Fibroblast of skin of right quadriceps (primary cell): Measurements from ENCODE around the gene ABCF3.
A peak's percentile ranks its signal among the peaks of the same experiment; 100 is the strongest.

Source experiments
- DNase-seq: peaks from one replicate; pipeline ENCODE4 v3.0.0-alpha.2; 2013

Gene ABCF3

GRCh38 chr3:184188080-184188479 is 2.1 kb downstream of the ABCF3 start:
- DNase-seq, result no peak

DNA sequence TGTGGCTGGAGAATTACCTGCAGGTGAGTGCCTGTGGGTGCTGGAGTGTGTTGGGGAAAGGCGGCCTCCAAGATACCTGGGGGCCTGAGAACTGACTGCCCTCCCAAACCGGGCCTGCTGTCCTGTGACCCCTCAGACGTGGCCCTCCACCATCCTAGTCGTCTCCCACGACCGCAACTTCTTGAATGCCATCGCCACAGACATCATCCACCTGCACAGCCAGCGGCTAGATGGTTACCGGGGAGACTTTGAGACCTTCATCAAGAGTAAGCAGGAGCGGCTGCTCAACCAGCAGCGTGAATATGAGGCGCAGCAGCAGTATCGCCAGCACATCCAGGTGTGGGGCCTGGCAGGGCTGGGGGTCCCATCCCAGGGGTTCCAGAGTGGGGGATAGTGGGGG is 3.4 kb downstream of the ABCF3 start:
- DNase-seq, result no peak

DNA sequence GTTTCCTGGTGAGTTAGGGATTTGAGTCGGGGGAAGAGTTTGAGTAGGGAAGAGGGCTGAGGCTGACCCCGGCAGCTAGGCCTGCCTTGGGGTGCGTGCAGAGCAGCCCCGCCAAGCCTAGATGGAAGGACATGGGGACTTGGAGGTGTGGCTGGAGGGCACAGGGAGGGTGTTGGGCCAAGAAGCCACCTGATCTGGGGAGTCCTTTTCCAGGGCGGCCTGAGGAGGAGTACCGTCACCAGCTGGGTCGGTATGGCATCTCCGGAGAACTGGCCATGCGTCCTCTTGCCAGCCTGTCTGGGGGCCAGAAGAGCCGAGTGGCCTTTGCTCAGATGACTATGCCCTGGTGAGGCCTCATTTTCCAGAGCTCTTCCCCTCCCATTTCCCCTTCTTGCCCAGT is 6.9 kb downstream of the ABCF3 start:
- DNase-seq, result no peak

- DNase-seq, result no peak
These were observed 8.1 kb downstream of the ABCF3 start for GRCh38 chr3:184193991-184194539.

- DNase-seq, result no peak
These were observed 10.5 kb downstream of the ABCF3 start for GRCh38 chr3:184196536-184196935.

GRCh38 chr3:184198509-184198908 is 12.5 kb downstream of the ABCF3 start:
- no peak for DNase-seq

DNA sequence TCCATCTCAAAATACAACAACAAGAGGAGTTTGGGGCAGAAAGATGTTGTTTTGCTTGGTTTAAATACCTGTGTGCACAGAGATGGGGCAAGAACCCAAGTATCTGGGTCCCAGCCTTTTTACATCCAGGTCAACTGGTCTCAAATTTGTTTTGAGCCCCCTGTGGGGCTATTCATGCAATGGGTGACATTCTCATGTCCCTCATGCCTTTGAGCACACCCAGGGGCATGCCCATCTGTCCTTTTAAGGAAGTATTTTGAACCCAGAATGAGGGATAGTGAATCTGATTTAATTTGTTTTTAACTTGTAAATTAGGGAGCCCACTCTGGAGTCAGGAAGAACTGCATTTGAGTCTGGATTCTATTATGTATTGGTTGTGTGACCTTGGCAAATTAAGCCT is 14.8 kb downstream of the ABCF3 start:
- DNase-seq, result no peak

DNA sequence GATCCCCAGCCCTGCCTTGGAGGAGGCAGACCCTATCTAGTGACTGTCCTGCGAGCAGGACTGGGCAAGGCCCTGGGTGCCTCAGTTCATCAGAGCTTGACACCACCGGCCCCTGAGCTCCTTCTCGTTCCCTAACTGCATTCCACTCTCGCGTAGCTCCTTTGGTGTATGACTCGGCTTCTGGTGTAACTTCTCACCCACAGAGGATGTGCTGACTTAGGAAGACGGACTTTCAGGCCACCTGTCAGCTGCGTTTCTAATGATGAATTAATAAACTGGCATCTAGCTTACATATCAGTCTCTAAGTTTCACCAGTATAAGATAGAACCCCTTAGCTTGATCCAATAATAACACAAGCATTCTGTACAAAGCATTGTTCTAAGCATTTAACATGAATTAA is 17.5 kb downstream of the ABCF3 start:
- no peak for DNase-seq

- DNase-seq, result no peak
These were observed 23.3 kb downstream of the ABCF3 start for GRCh38 chr3:184209146-184209923.

GRCh38 chr3:184211297-184211696 is 25.3 kb downstream of the ABCF3 start:
- no peak for DNase-seq

DNA sequence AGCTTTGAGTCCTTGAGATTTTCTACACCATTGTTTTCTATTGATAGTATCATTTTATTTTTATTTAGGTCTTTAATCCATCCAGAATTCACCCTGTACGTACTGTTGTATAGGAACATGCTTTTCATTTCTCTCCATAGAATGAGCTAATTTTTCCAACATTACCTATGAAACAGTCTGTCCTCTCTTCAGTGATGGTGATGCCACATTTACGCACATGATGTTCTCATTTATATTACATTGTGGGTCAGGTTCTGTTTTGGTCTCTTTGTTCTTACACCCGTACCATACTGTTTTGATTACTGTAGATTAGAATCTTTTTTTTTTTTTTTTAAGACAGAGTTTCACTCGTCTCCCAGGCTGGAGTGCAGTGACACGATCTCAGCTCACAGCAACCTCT is 25.7 kb downstream of the ABCF3 start:
- DNase-seq, result no peak

DNA sequence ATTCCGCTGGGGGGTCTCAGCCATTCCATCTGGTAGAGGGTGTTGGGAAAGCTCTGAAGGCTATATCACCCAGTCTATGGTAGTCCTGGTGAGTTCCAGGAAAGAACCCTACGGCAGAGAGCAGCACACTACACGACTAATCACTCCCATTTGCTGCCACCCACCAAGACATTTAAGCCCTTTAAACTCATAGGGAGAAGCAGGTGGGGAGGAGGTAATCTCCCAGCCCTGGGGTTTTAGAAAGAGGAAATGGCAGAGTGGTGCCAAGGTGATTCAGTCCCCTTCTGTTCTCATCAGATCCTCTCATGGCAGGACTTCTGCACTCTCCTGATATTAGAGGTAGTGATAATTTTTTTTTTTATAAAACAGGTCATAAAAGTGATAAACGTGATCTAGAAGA is 32.8 kb downstream of the ABCF3 start:
- no peak for DNase-seq

DNA sequence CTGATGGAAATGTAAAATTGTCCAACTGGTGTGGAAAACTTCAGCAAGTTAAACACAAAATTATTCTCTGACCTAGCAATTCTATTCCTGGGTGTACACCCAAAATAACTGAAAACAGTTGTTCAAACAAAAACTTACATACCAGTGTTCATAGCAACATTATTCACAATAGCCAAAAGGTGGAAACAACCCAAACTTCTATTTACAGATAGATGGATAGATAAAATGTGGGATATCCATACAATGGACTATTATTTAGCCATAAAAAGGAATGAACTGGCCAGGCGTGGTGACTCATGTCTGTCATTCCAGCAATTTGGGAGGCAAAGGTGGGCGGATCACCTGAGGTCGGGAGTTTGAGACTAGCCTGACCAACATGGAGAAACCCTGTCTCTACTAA is 36.5 kb downstream of the ABCF3 start:
- DNase-seq, result no peak

DNA sequence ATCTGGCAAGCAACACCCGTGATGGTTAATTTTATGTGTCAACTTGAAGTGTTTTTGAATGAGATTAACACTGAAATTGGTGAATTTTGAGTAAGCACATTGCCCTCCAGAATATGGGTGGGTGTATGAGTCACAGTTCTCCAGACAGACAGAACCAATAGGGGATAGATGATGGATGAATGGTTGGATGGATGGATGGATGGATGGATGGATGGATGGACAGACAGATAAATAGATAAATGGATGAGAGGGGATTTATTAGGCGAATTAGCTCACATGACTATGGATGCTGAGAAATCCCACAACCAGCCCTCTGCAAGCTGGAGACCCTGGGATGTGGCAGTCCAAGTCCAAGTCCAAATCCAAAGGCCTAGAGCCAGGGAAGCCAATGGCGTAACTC is 37.9 kb downstream of the ABCF3 start:
- no peak for DNase-seq

DNA sequence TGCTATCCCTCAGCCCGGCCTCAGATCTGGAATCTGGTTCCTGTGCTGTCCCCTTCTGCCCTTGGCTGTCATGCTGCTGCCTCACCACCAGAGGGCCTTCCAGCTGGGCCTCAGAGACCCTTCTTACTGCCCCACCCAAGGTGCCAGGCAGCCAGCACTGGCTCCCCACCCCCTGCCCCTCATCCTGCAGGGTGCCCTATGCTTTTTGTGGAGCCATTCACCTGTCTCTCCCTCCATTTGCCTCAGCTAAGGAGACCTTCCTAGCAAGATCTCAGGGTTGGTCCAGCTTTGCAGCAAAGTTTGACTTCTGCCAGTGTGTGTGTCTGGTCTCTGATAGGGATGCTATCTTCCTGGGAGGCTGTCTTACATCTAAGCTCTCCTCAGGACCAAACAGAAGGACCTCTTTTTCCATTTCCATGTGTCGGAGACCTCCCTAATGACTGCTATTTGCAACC is 41.5 kb downstream of the ABCF3 start:
- peak; percentile 9 for DNase-seq

DNA sequence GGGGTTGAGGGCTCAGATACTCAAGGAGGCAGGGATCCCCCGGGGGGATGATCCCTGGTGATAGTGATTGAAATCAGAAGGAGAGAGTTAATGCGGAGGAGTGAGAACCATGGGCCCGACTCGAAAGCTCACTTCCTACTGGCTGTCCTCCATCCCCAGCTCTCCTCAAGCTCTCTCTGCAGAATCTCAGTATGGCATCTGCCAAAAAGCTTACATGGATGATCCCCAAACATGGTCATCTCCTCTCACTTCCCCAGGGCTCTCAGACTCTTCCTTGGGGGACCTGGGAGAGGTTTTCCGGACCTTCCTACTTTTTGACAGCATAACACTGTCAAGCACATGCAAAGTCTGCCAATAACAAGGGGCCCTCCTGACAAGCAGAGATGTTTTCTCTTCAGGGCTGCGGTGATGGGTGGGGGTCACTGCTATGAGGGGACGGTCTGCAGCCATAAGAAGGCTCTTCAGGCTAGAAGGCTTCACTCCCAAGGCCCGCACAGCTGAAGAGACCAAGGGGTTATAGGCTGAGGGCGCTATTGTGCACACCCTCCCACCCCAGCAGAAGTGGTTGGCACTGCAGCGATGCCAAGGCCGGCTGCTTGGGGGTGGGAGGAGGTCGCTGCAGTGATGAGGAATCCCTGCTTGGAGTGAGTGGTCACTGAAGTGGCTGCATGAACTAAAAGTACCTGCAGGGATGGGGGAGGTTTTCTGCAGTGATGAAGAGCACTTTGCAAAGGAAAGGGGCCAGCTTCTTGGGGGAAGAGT is 42.6 kb downstream of the ABCF3 start:
- DNase-seq, result no peak

DNA sequence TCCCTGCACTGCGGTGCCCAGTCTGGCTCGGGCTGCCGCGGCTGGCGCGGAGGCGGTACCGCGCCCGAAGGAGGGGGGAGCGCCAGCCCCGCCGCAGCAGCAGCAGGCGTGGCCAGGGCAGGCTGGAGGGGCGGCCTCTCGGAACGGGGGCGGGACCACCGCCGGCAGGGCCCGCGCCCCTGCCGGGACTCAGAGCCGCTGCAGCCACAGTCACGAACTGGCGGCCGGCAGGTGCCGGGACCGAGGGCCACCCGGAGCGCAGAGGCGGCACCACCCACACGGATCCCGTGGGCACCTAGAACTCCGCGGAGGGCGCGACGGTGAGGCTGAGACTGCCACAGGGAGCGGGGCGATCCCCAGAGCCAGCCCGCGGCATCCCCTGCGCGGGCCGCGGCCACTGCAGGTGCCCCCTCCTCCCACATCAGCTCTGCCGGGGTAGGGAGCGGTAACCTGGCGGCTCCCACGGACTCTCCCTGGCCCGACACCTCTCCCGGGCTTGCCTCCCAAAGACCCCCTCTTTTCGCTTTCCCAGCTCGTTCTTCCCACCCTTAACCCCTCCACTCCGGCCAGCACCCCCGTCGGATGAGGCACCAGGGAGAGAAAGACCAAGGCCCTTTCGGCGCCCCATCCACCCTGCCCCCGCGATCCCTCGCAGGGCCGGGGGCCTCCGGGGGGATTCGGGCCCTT is 43.5 kb downstream of the ABCF3 start, which contains the start of gene VWA5B2:
VWA5B2 (plus strand) TSS at position 192 of the 687 bp plus-strand sequence. CDS start 944 bp downstream, outside the sequence.
- DNase-seq, result peak; percentile 18

- no peak for DNase-seq
These were observed 44.1 kb downstream of the ABCF3 start for GRCh38 chr3:184230081-184230602.

DNA sequence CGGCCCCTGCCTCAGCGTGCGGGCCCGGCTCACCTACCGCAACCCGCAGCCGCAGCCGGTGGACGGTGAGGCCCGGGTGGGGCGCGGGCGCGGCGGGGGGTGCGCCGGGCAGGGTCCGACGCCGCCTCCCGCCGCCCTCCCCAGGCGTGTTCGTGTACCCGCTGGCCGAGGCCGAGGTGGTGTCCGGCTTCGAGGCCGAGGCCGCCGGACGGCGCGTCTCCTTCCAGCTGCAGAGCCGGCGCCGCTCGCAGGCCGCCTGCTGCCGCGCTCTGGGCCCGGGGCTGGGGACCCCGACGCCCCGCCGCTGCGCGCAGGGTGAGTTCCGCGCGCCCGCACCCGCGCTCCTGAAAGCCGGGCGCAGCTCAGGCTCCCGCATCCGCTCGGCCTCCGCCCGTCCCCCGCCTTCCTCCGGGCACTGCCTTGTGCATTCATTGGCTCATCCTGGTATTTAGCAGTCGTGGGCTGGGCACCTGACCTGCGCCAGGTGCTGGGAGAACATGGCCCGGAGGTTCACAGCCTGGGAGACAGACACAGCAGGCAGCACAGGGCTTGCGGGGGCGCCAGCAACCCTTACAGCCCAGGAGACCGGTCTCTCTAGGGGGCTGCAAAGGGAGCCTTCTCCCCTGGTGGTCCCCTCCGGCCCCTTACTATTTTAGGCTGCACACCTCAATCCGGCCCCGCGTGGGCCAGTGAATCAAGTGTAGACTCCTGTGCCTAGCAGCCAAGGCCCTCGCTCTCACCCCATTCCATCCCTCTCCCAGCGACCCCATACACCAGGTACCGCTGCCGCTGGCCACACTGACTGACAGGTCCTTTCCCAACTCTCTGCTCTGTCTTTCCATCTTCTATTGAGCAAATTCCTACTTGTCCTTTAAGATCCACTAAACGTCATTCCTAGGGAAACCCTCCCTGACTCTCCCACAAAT is 44.9 kb downstream of the ABCF3 start:
- DNase-seq, result no peak

- no peak for DNase-seq
These were observed 45.7 kb downstream of the ABCF3 start for GRCh38 chr3:184231671-184232070.

DNA sequence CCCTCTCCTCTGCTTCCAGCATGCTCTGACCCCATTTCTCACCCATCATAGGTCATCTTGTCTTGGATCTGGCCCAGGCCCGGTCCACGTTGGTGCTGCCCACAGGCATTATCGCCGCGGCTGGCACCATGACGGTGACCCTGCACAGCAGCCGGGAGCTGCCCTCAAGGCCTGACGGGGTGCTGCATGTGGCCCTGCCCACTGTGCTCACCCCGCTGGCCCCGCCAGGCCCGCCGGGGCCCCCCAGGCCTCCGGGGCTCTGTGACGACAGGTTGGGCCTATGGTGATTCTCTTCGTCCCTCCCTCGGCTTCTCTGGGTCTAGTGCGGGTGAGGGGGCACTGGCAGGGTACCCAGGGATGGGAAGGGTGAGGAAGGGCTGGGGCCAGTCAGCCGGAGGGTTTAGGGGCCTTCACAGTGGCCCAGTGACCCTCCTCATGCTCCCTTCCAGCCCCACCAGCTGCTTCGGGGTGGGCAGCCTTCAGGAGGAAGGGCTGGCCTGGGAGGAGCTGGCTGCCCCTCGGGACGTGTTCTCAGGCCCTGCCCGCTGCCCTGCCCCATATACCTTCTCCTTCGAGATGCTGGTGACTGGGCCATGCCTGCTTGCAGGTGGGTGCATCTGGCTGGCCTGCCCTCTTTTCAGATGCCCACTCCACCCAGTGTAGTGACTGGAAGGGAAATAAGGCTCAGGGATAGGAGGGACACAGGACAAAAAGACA is 47.3 kb downstream of the ABCF3 start:
- no peak for DNase-seq
